HCT116 (cell line): ENCODE data around the gene GMNN. TPM values are rescaled to one million over a fixed set of nuclear protein-coding genes. Genes with fewer than 3 reads are reported as not detected.

Experiments
- ATAC-seq: fragments of 200-7000 bp; cut with Tn5 transposase; 2 replicates; pipeline ENCODE4 v1.9.1; 2020; ENCODE audit warnings: mild to moderate bottlenecking, moderate library complexity
- BruUV-seq: library from RNA; stranded (reverse); fragments of 400-500 nt; replicated peaks from 2 replicates; lab custom pipeline; 2021; lab: Mats Ljungman, UMichigan
- CTCF ChIA-PET: fragments of 300-600 bp; sonication (Branson Sonifier 250); formaldehyde crosslinking; loops from one replicate; lab custom pipeline; 2021; ENCODE audit warnings: antibody characterized with exemption; lab: Charles Lee
- POLR2A ChIA-PET: fragments of 300-600, 350-600 bp; sonication (Branson Sonifier 250); formaldehyde crosslinking; loops from one replicate; lab custom pipeline; 2021; ENCODE audit warnings: antibody characterized with exemption; lab: Charles Lee
- RAD21 ChIA-PET, 2 experiments: fragments of 300-600 bp; sonication (Branson Sonifier 250); formaldehyde crosslinking; loops; one replicate each; lab custom pipeline; 2023; ENCODE audit warnings: low total read pairs in 2 of 2; ENCODE audit not compliant: uncharacterized antibody in 2 of 2, unreplicated experiment in 2 of 2, low non-redundant PET in 1 of 2; lab: Charles Lee
- DNase-seq: peaks from one replicate; pipeline ENCODE4 v3.0.0-alpha.2; 2010; ENCODE audit warnings: low read depth, low spot score
- H2AFZ ChIP-seq: fragments of 200-600 bp; shearing (Covaris generic), sonication (generic); 2 replicates; pipeline ENCODE4 v1.6.1; 2017; ENCODE audit warnings: low read depth, mixed run types, mixed read lengths, antibody characterized with exemption, low read length; ENCODE audit not compliant: poor library complexity, severe bottlenecking
- H3K27ac ChIP-seq: 2 replicates; pipeline ENCODE4 v1.5.1; 2012; ENCODE audit warnings: low read depth, low read length
- H3K27me3 ChIP-seq: fragments of 200-600 bp; sonication (generic); 2 replicates; pipeline ENCODE4 v1.6.1; 2016; ENCODE audit warnings: mixed run types, low read length, mixed read lengths; ENCODE audit not compliant: insufficient read depth
- H3K36me3 ChIP-seq, 2 experiments: fragments of 200-500 bp in 1 of 2; fragments of 200-600 bp in 1 of 2; sonication (Bioruptor generic) in 1 of 2; sonication (generic) in 1 of 2; 2 replicates each; pipeline versions ENCODE4 v1.5.1 to v1.6.1; 2014 to 2016; ENCODE audit warnings: low read length in 2 of 2, inconsistent platforms in 1 of 2, mixed read lengths in 1 of 2, mixed run types in 1 of 2; ENCODE audit not compliant: insufficient read depth in 2 of 2, control insufficient read depth in 1 of 2
- H3K4me1 ChIP-seq, 2 experiments: fragments of 200-600 bp in 1 of 2; sonication (generic) in 1 of 2; 2 replicates each; pipeline versions ENCODE4 v1.5.1 to v1.6.1; 2012 to 2017; ENCODE audit warnings: low read length in 2 of 2, inconsistent platforms in 1 of 2, mild to moderate bottlenecking in 1 of 2, mixed read lengths in 1 of 2, mixed run types in 1 of 2, moderate library complexity in 1 of 2; ENCODE audit not compliant: insufficient read depth in 2 of 2, control insufficient read depth in 1 of 2
- H3K4me2 ChIP-seq: fragments of 200-600 bp; sonication (generic); 2 replicates; pipeline ENCODE4 v1.6.1; 2017; ENCODE audit warnings: mixed run types, low read length, mixed read lengths
- H3K4me3 ChIP-seq, 2 experiments: fragments of 200-600 bp in 1 of 2; sonication (generic) in 1 of 2; replicated peaks in 1 of 2; 2 replicates each; pipeline ENCODE4 v1.5.1; 2011 to 2016; ENCODE audit warnings: low read length in 2 of 2, control low read depth in 1 of 2, low read depth in 1 of 2, mild to moderate bottlenecking in 1 of 2, mixed read lengths in 1 of 2, mixed run types in 1 of 2
- H3K79me2 ChIP-seq: fragments of 200-600 bp; sonication (generic); 2 replicates; pipeline ENCODE4 v1.6.1; 2017; ENCODE audit warnings: mild to moderate bottlenecking, mixed run types, low read length, moderate library complexity, mixed read lengths; ENCODE audit not compliant: insufficient read depth
- H3K9ac ChIP-seq: fragments of 200-600 bp; sonication (generic); 2 replicates; pipeline ENCODE4 v1.6.1; 2016; ENCODE audit warnings: low read length, mixed read lengths
- H3K9me2 ChIP-seq: fragments of 200-600 bp; sonication (generic), shearing (Covaris generic); 2 replicates; pipeline ENCODE4 v1.6.1; 2017; ENCODE audit warnings: mixed run types, mild to moderate bottlenecking, moderate library complexity; ENCODE audit not compliant: insufficient read depth
- H3K9me3 ChIP-seq, 2 experiments: fragments of 200-500 bp in 1 of 2; fragments of 200-600 bp in 1 of 2; sonication (Bioruptor generic) in 1 of 2; sonication (generic) in 1 of 2; 2 replicates each; pipeline ENCODE4 v1.6.1; 2014 to 2017; ENCODE audit warnings: low read length in 2 of 2, mixed read lengths in 2 of 2, inconsistent platforms in 1 of 2, low read depth in 1 of 2, mild to moderate bottlenecking in 1 of 2, mixed run types in 1 of 2, moderate library complexity in 1 of 2; ENCODE audit not compliant: control insufficient read depth in 1 of 2, insufficient read depth in 1 of 2
- H4K20me1 ChIP-seq: fragments of 200-600 bp; sonication (generic), shearing (Covaris generic); 2 replicates; pipeline ENCODE4 v1.6.1; 2017; ENCODE audit warnings: mixed run types, mild to moderate bottlenecking, moderate library complexity; ENCODE audit not compliant: insufficient read depth
- ATF3 ChIP-seq: IDR thresholded peaks from 2 replicates; pipeline ENCODE4 v1.6.1; 2012
- CBX3 ChIP-seq: IDR thresholded peaks from 2 replicates; pipeline ENCODE4 v1.6.1; 2012; ENCODE audit warnings: low read depth
- CTCF ChIP-seq, 3 experiments: fragments of 200-600 bp in 1 of 3; sonication (generic) in 1 of 3; IDR thresholded peaks in 2 of 3; conservative IDR thresholded peaks in 1 of 3; 2 replicates each; pipeline ENCODE4 v1.5.1; 2012 to 2017; ENCODE audit warnings: low read depth in 2 of 3, low read length in 2 of 3, antibody characterized with exemption in 1 of 3, borderline replicate concordance in 1 of 3, control low read depth in 1 of 3, mild to moderate bottlenecking in 1 of 3, mixed read lengths in 1 of 3, mixed run types in 1 of 3, moderate library complexity in 1 of 3; ENCODE audit not compliant: insufficient read depth in 1 of 3
- EZH2phosphoT487 ChIP-seq: fragments of 200-600 bp; IDR thresholded peaks from 2 replicates; pipeline ENCODE4 v1.6.1; 2018; ENCODE audit warnings: antibody characterized with exemption, borderline replicate concordance
- FOSL1 ChIP-seq: IDR thresholded peaks from 2 replicates; pipeline ENCODE4 v1.6.1; 2012; ENCODE audit warnings: low read depth
- MAX ChIP-seq: IDR thresholded peaks from 2 replicates; pipeline ENCODE4 v1.6.1; 2012
- POLR2A ChIP-seq: IDR thresholded peaks from 2 replicates; pipeline ENCODE4 v1.7.0; 2011; ENCODE audit warnings: borderline replicate concordance; ENCODE audit not compliant: insufficient read depth, insufficient read length; ENCODE audit errors: extremely low read depth
- POLR2AphosphoS5 ChIP-seq: IDR thresholded peaks from 2 replicates; pipeline ENCODE4 v1.6.1; 2011; ENCODE audit warnings: mild to moderate bottlenecking, low read depth, low read length, moderate library complexity
- REST ChIP-seq: IDR thresholded peaks from 2 replicates; pipeline ENCODE4 v1.6.1; 2012; ENCODE audit warnings: low read depth
- SIN3A ChIP-seq: IDR thresholded peaks from 2 replicates; pipeline ENCODE4 v1.6.1; 2012; ENCODE audit warnings: low read depth
- ZBTB33 ChIP-seq: IDR thresholded peaks from 2 replicates; pipeline ENCODE4 v1.6.1; 2011; ENCODE audit warnings: mild to moderate bottlenecking, low read length, moderate library complexity; ENCODE audit not compliant: insufficient replicate concordance; ENCODE audit errors: extremely low read depth
- ZFX ChIP-seq: fragments of 450-650 bp; IDR thresholded peaks from 2 replicates; pipeline ENCODE4 v1.6.1; 2017
- ZNF274 ChIP-seq: fragments of 200-500 bp; sonication (Bioruptor generic); IDR thresholded peaks from 2 replicates; pipeline ENCODE4 v1.6.1; 2014; ENCODE audit warnings: mild to moderate bottlenecking, low read depth, low read length, inconsistent platforms
- intact Hi-C: fragments of 100-400 bp; cut with micrococcal nuclease; formaldehyde crosslinking; loops from 2 replicates; pipeline ENCODE4 v1.10.0; 2022
- total RNA-seq: library from RNA; stranded (reverse); gene quantifications from one replicate; pipeline ENCODE4 v1.2.1, GENCODE V29; 2021; ENCODE audit not compliant: unreplicated experiment

The GMNN gene
- total RNA-seq, 1 experiment from 2014 or later = 54.9 TPM

GRCh38 chr6:24807584-24807983 is 32.8 kb downstream of the GMNN start (continued):
- no peak for TF ChIP-seq REST

GRCh38 chr6:24809728-24810127 is 35.0 kb downstream of the GMNN start:
- POLR2A ChIA-PET = interaction anchor here (1.0 kb wide), 1 partner anchor 10 kb away, joined by 6 read pairs; no protein-coding TSS in a partner anchor
- no peak for TF ChIP-seq ZFX
- TF ChIP-seq POLR2AphosphoS5 = no peak
- TF ChIP-seq FOSL1 = no peak
- no peak for TF ChIP-seq MAX
- no peak for TF ChIP-seq ZBTB33
- no peak for TF ChIP-seq EZH2phosphoT487
- no peak for TF ChIP-seq REST
- TF ChIP-seq ATF3 = no peak
- TF ChIP-seq POLR2A = no peak
- TF ChIP-seq CTCF (IDR thresholded peaks at IDR 0.05 in 2 of 3, conservative IDR thresholded peaks at IDR 0.05 in 1 of 3; ENCODE audit: borderline replicate concordance in 1 of 3, insufficient read depth in 1 of 3, low read depth in 2 of 3, low read length in 2 of 3) = no peak
- TF ChIP-seq CBX3 = no peak
- TF ChIP-seq SIN3A = no peak
- TF ChIP-seq ZNF274 = no peak

More at GRCh38 chr6:24809728-24810127, 35.0 kb downstream of the GMNN start:
- H3K79me2 ChIP-seq = no peaks in the 10 kb centered on the region
- DNase-seq (no peak), ATAC-seq (no peak)
- H3K4me2 ChIP-seq = no peak overlapping the region
- BruUV-seq = no TSS peak
- no peaks in the 10 kb centered on the region for H3K9me2 ChIP-seq
- H3K9me3 ChIP-seq = no peaks in the 10 kb centered on the region
- H3K9ac ChIP-seq = no peak overlapping the region
- H3K27me3 ChIP-seq = no peaks in the 10 kb centered on the region
- ChIA-PET RAD21 (no interaction called here), CTCF (no interaction called here)
- no peak overlapping the region for H3K27ac ChIP-seq
- H3K4me1 ChIP-seq = no peaks in the 10 kb centered on the region
- H3K4me3 ChIP-seq = no peak overlapping the region
- no peaks in the 10 kb centered on the region for H4K20me1 ChIP-seq
- H2AFZ ChIP-seq = no peak overlapping the region
- intact Hi-C loops = no loop called here
- no peaks in the 10 kb centered on the region for H3K36me3 ChIP-seq
